OCI-LY1 (cell line): Measurements from ENCODE around the gene PLEKHO2.
A peak's percentile ranks its signal among the peaks of the same experiment; 100 is the strongest.

Experiments used
- H2AFZ ChIP-seq: fragments of 200-600 bp; sonication (generic), shearing (Covaris generic); 2 replicates; pipeline ENCODE4 v1.6.0; 2014; ENCODE audit warnings: antibody characterized with exemption, mild to moderate bottlenecking, low read length
- H3F3A ChIP-seq: fragments of 200-600 bp; sonication (generic), shearing (Covaris generic); 2 replicates; pipeline ENCODE4 v1.6.0; 2014; ENCODE audit warnings: mild to moderate bottlenecking, antibody characterized with exemption, low read length, moderate library complexity; ENCODE audit not compliant: insufficient read depth
- H3K27ac ChIP-seq: fragments of 200-600 bp; sonication (generic); 2 replicates; pipeline ENCODE4 v1.5.1; 2014; ENCODE audit warnings: low read length, mixed run types, mild to moderate bottlenecking, low read depth; ENCODE audit not compliant: poor library complexity, severe bottlenecking
- H3K27me3 ChIP-seq: fragments of 200-600 bp; sonication (generic); 2 replicates; pipeline ENCODE4 v1.6.0; 2014; ENCODE audit warnings: antibody characterized with exemption, mild to moderate bottlenecking, low read length, moderate library complexity; ENCODE audit not compliant: insufficient read depth
- H3K36me3 ChIP-seq: fragments of 200-600 bp; sonication (generic); 2 replicates; pipeline ENCODE4 v1.6.1; 2014; ENCODE audit warnings: mild to moderate bottlenecking, antibody characterized with exemption, low read length, moderate library complexity, mixed read lengths; ENCODE audit not compliant: insufficient read depth
- H3K4me1 ChIP-seq: fragments of 200-600 bp; sonication (generic); 2 replicates; pipeline ENCODE4 v1.5.1; 2014; ENCODE audit warnings: mild to moderate bottlenecking, low read length, moderate library complexity; ENCODE audit not compliant: insufficient read depth, severe bottlenecking
- H3K4me2 ChIP-seq: fragments of 200-600 bp; sonication (generic), shearing (Covaris generic); 2 replicates; pipeline ENCODE4 v1.6.1; 2014; ENCODE audit warnings: low read length
- H3K4me3 ChIP-seq: fragments of 200-600 bp; sonication (generic); 2 replicates; pipeline ENCODE4 v1.5.1; 2014; ENCODE audit warnings: low read length, low read depth, mild to moderate bottlenecking, mixed read lengths; ENCODE audit not compliant: poor library complexity, severe bottlenecking
- H3K79me2 ChIP-seq: fragments of 200-600 bp; shearing (Covaris generic); 2 replicates; pipeline ENCODE4 v1.6.1; 2016; ENCODE audit warnings: mixed run types, low read length, mixed read lengths; ENCODE audit not compliant: insufficient read depth
- H3K9ac ChIP-seq: fragments of 200-600 bp; sonication (generic), shearing (Covaris generic); 2 replicates; pipeline ENCODE4 v1.6.1; 2014; ENCODE audit warnings: mild to moderate bottlenecking, low read length, mixed read lengths
- H3K9me2 ChIP-seq: fragments of 200-600 bp; sonication (generic), shearing (Covaris generic); 2 replicates; pipeline ENCODE4 v1.6.1; 2014; ENCODE audit warnings: low read depth, mild to moderate bottlenecking, low read length, mixed read lengths
- H3K9me3 ChIP-seq: fragments of 200-600 bp; shearing (Covaris generic); 2 replicates; pipeline ENCODE4 v1.6.1; 2014; ENCODE audit warnings: low read length, mixed read lengths
- H4K20me1 ChIP-seq: fragments of 200-600 bp; sonication (generic), shearing (Covaris generic); 2 replicates; pipeline ENCODE4 v1.6.0; 2016; ENCODE audit warnings: mild to moderate bottlenecking, low read length; ENCODE audit not compliant: insufficient read depth
- CTCF ChIP-seq: fragments of 200-600 bp; sonication (generic), shearing (Covaris generic); IDR thresholded peaks from 2 replicates; pipeline ENCODE4 v1.5.1; 2017; ENCODE audit warnings: mild to moderate bottlenecking, antibody characterized with exemption, low read length, moderate library complexity, mixed read lengths
- EZH2 ChIP-seq: fragments of 200-600 bp; sonication (generic), shearing (Covaris generic); IDR thresholded peaks from 2 replicates; pipeline ENCODE4 v1.8.0; 2017; ENCODE audit warnings: borderline replicate concordance, mixed run types, mild to moderate bottlenecking, antibody characterized with exemption, low read length, moderate library complexity, mixed read lengths

PLEKHO2 gene

DNA sequence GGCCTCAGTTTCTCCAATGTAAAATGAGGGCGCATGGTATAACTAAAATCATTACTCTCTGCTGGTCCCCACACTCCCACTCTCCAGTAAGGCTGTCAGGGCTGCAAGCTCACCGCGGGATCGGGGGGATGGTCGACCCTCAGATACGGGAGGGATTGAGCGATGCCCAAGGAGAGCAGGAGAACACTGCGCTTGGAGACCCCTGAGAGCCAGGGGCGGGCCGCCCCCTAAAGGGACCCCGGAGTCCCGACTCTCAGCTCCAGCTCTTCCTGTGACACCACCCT is 713 bp upstream of the PLEKHO2 start:
- Histone ChIP-seq H3K9me2 (no peaks in the 10 kb centered on the region), H3K9ac (peak overlapping the region; percentile 67), H3K27ac (no peak overlapping the region), H3F3A (no peaks in the 10 kb centered on the region), H3K9me3 (no peaks in the 10 kb centered on the region), H2AFZ (no peak overlapping the region), H3K36me3 (no peaks in the 10 kb centered on the region), H3K4me1 (peaks cover 46% of the 10 kb centered on the region), H3K4me2 (peak overlapping the region; percentile 71), H3K79me2 (no peaks in the 10 kb centered on the region), H4K20me1 (no peaks in the 10 kb centered on the region), H3K4me3 (peak overlapping the region; percentile 90), H3K27me3 (no peaks in the 10 kb centered on the region)
- TF ChIP-seq EZH2 = no peak
- no peak for TF ChIP-seq CTCF

DNA sequence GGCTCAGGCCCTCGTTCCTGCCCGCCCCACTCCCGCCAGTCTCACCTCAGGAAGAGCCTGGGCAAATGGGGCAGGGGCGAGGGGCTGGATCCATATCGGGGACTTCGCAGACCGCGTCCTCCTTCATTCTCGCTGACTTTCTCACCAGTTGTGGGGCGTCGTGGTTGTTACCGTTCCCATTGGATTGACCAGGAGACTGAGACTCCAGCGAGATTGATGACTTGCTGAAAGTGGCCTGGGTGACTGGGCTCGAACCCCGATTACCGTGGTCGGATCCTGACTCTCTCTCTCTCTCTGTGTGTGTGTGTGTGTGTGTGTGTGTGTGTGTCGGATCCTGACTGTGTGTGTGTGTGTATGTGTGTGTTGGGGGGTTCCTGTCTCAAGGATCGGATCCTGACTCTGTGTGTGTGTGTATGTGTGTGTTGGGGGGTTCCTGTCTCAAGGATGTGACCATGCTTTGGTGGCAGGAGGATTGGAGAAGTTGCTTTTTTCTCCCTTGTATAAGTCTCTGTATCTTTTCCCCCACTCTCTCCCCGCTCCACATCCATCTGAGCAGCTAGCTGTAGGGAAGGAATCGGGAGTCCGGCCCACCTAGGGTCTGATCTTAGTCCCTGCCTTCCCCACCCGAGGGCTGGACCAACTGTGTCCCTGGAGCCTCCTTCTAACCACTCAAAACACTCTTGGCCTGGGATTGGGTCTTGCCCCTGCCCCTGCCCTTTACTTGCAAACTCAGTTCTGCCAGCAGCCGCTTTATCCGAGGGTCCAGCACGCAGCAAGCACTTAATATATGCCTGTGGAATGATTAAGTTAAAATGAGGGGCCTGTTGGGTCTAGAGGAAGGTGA is 603 bp downstream of the PLEKHO2 start:
- Histone ChIP-seq H3K79me2 (no peaks in the 10 kb centered on the region), H3K4me1 (peaks cover 52% of the 10 kb centered on the region), H3K9me3 (no peaks in the 10 kb centered on the region), H3K4me3 (peak overlapping the region; percentile 90), H3K9ac (peak overlapping the region; percentile 93), H3K9me2 (no peaks in the 10 kb centered on the region), H4K20me1 (no peaks in the 10 kb centered on the region), H3K36me3 (no peaks in the 10 kb centered on the region), H3F3A (no peaks in the 10 kb centered on the region), H2AFZ (no peak overlapping the region), H3K27me3 (no peaks in the 10 kb centered on the region), H3K4me2 (peak overlapping the region; percentile 80), H3K27ac (peak overlapping the region; percentile 66)
- TF ChIP-seq EZH2 (no peak), CTCF (no peak)

- H3K4me1 ChIP-seq = peaks cover 54% of the 10 kb centered on the region
- H4K20me1 ChIP-seq = no peaks in the 10 kb centered on the region
- TF ChIP-seq EZH2 (no peak), CTCF (no peak)
- no peaks in the 10 kb centered on the region for H3K27me3 ChIP-seq
- H3F3A ChIP-seq = no peaks in the 10 kb centered on the region
- H3K9me2 ChIP-seq = no peaks in the 10 kb centered on the region
- no peaks in the 10 kb centered on the region for H3K79me2 ChIP-seq
- H3K9ac ChIP-seq = peak overlapping the region; percentile 93
- H3K9me3 ChIP-seq = no peaks in the 10 kb centered on the region
- peak overlapping the region; percentile 80 for H3K4me2 ChIP-seq
- H3K36me3 ChIP-seq = peaks cover under 1% of the 10 kb centered on the region; the same call in 1 of the 2 replicates
- peak overlapping the region; percentile 90 for H3K4me3 ChIP-seq
- H2AFZ ChIP-seq = no peak overlapping the region
- peak overlapping the region; percentile 66 for H3K27ac ChIP-seq
These were observed 1.4 kb downstream of the PLEKHO2 start for GRCh38 chr15:64842986-64843561.
